NCI-H1930 (cell line): ENCODE data around the gene FBXO3.
"Not testable (repeated sequence)": the region's sequence is repeated elsewhere in the genome, so short reads cannot be mapped to it uniquely, and the experiment has no call there.

ENCODE experiments used
- DNase-seq, 2 experiments: peaks; one replicate each; lab custom pipeline; 2025; lab: John Stamatoyannopoulos, UW

The FBXO3 gene

DNA sequence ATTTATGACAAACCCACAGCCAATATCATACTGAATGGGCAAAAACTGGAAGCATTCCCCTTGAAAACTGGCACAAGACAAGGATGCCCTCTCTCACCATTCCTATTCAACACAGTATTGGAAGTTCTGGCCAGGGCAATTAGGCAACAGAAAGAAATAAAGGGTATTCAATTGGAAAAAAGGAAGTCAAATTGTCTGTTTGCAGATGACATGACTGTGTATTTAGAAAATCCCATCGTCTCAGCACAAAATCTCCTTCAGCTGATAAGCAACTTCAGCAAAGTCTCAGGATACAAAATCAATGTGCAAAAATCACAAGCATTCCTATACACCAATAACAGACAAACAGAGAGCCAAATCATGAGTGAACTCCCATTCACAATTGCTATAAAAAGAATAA lies 46.8 kb downstream of the FBXO3 start:
- DNase-seq, result not testable (repeated sequence)

DNA sequence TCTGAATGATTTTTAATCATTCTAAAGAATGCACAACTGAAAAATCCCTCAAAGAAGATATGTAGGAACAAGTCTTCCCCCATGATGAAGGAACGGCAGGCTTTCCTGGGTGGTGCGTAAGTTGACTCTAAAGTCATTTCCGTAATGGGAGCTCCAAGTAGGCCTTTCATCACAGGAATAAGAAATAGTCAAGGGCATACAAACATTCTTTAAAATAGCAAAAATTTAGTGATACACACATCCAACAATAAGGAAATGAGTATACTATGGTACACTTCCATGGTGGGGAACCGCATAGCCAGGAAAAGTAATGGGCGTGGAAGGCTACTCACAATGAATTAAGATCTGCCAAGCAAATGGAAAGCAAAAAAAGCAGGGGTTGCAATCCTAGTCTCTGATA lies 48.8 kb downstream of the FBXO3 start:
- no peak for DNase-seq

DNA sequence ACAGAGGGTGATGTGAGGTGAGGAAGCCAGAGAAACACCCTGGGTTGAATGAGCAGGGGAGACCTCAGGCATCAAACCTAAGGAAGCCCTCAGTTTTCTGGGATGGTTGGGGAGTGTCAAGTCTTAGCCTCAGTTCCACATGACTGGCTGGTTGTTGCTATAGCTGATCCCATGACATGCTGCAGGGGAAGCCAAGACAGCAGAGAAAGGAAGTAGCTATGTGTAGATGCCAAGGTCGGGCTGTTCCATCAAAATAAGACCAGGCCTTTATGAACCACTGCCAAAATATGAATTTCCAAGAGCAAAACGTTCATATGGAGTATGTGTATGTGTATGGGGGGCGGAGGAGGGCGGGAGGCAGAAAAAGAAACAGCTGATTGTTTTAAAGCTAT lies 49.7 kb downstream of the FBXO3 start:
- DNase-seq, result no peak

DNA sequence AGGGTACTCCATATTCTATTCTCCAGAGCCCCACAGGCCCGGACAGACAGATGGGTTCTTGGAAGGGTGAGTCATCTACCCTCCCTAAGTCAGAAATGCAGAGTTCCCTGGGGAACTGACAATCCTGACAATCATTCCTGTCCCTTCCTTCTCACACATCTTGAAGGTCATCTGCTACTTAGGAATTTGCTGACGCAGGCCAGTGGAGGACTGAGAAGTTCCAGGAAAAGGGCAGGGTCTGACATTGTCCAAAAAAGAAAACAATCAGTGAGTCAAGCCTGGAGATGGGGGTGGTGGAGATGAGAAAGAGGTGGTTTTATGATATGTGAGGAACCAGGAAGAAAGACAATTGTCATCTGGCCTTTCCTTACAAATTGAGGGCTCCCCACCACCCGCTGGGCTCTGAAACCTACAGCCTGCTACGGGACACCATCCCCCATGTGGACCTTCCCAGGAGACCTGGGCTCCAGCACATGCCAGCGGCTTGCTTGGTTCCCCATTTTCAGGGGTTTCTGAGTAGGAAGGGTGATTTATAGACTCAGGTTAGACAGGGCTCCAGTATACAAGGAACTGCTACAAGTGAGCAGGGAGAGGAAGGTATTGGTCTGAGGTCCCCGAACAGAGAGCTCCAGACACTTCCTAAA lies 51.0 kb downstream of the FBXO3 start:
- DNase-seq, result no peak

DNA sequence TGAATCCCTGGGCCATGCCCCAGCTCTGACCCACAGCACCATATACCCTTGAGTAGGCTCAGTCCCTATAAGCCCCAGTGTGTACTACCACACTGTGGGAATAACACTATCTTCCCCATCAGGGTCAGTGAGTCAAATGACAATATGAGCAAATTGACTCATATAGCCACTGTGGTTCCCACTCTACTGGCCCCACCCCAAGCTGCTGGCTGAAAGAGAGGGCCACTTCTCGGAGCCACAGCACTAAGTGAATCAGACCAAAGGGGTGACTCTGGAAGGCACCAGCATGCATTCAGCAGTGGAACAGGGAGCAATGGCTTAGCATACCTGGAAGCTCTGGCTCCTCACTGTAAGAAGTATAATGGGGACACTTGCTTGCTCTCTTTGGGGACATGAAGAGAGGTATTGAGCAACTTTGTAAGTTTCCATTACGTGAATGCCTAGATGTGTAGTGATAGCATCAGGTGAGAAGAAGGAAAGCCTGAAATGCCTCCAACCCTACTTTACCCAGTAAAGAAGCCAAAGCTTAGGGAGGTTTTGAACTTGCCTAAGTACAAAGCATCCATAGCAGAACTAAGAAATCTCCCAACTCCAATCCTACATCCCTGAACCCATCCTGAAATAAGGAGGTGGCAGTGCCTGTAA lies 51.6 kb downstream of the FBXO3 start:
- DNase-seq, result no peak

DNA sequence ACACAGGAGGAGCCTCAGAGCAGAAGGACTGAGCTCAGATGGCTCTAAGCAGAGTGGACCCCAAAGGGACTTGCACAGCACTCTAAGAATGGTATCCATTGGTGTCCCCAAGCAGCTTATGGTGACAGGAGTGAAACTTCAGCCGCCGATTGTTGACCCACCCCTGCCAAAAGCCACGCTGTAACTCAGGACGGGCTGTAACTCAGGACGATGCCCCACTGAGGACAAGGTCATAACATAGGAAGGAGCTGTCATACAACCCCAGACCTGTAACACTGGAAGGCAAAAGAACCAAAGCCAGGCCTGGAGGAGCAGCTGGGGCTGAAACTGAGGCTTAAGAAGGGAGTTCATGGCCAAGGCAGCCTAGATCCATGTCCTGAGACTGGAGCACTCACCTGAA lies 52.3 kb downstream of the FBXO3 start:
- no peak for DNase-seq

DNA sequence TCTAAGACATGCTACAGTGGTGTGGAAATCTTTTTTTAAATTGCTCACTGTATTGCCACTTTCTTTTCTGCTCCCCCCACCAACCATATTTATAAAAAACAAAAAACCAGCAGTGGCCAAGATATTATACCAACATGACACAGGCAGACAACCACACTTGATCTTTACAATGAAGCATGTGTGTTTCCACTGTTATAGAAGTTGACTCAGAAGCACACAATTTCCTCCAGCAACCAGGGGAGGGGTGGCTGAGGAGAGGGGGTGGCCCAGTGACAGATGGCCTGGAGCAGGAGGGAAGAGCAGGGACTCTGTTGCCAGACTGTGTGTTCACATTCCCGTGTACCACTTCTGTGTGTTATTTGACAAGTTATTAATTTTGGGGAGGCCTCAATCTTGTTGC lies 52.9 kb downstream of the FBXO3 start:
- no peak for DNase-seq

DNA sequence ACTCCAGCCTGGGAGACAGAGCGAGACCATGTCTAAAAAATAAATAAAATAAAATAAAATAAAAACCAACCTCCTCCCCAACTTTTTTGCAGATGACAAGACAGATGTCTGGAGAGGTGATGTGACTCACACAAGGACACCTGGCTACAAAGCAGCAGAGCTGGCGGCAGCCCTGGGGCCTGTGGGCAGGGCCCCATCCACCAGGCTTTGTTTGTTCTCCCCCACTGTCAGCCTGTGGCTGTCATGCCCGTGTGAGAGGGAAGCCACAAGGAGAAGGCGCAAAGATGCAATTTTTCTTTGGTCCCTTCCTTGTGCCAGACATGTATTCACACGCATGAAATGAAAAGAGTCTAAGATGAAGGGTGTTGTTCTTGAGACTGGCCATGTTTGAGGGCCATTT lies 54.7 kb downstream of the FBXO3 start:
- DNase-seq, result no peak

DNA sequence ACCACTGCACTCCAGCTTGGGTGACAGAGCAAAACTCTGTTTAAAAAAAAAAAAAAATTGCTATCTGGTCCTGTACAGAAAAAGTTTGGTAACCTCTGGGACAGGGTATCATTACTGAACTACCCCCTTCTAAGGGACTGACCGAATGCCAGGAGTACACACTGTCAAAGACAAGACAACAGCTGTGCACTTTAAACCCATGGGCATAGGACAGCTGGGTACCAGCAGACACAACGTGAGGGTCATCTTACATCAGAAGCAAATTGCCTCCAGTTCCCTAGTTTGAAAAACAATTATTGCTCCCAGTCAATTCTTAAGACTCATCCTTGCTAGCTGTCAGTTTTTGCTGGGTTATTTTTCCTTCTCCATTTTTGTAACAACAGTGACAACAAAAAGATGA lies 55.9 kb downstream of the FBXO3 start:
- DNase-seq, result no peak

DNA sequence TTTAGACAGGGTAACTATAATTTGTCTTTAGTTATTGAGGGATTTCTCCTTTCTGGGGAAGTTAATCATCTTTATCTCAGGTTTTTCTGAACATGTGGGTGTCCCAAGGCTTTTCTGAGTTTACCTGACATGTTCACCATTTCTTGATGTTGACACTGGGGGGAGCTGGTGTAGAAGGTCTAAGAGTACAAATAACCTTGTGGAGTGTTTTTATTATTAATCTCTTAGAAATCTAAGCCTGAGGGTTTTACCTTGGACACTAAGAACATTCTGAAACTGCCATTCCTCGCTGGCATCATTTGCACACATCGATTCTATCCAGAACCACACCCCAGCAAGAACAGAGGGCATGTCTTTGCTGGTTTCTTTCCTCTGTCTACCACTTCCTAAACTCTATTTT lies 58.1 kb downstream of the FBXO3 start:
- DNase-seq, result no peak

DNA sequence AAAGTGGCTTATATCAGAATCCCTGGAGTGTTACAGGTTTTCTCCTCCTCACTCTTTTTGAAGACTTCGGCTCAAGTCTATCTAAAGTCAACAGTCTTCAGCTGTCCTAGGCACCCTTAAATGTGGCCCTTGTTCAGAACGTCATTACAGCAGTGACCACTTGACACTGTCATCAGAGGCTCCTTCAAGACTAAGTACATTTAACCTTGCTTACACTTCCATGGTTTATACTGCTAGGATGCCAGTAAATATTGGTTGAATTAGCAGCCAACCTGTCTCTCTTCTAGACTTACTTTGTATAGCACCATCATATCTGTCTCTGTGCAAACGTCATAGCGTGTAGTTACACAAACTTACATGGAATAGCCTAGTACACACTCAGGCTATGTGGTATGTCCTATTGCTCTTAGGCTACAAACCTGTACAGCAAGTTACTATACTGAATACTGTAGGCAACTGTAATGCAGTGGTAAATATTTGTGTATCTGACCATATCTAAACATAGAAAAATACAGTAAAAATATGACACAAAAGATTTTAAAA lies 60.4 kb downstream of the FBXO3 start:
- no peak for DNase-seq

DNA sequence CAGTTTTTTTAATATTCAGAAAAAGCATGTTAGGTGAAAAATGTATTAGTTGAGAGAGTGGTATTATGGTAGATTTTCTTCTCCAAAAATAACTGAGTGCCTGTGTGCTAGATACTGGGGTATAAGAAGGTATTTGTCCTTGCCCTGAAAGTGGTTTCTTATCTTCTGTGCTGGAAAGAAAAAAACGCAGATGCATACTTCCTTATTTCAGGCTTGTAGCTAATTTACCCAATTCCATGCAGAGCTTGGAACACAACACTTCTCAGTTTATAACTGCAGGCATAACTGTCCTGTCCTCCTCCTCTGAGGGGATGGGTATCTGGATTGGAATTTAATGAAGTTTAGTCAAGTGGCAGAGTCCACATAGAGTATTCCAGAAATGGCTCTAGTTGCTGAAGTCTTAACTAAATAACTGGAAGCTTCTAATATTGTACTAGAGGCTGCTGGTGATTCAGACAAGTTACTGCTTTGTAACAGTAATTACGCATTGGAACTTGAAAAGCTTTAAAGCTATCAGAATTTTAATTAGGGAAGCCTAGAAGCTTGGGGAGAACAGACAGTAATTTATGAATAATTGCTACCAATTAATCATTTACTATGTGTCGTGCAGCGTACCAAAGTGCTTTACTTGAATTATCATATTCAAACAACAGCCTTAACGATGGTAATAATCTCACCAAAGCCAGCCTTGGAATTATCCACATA lies 61.0 kb downstream of the FBXO3 start:
- DNase-seq, result no peak

DNA sequence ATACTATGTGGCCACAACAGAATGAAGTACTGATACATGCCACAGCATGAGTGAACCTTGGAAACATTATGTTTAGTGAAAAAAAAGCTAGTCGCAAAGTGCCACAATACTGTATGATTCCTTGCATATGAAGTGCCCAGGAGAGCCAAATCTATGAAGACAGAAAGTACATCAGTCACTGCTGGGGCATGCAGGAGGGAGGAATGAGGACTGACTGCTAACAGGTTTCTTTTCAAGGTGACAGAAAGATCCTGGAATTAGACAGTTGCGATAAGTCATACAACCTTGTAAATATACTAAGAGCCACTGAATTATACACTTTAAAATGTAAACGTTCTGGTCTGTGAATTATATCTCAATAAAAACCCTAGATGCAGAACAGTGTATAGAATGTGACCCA lies 61.9 kb downstream of the FBXO3 start:
- DNase-seq, result no peak

DNA sequence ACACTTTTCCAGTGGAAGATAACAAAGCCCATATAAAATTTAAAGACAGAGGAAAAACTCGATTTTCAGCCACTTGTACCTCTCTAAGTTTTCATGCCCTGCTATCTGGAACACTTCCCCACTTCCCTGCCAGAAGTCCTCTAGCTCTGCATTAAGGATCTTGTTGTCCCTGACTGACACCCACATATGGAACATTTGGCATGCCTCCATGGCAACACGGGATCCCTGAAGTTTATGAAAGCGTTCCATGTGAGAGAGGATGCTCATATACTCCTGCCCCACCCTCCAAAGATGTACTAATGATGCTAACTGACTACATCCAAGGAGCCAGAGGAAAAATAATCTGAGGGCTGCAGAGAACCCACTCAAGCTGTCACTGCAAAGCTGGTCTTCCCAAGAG lies 64.9 kb downstream of the FBXO3 start:
- no peak for DNase-seq

DNA sequence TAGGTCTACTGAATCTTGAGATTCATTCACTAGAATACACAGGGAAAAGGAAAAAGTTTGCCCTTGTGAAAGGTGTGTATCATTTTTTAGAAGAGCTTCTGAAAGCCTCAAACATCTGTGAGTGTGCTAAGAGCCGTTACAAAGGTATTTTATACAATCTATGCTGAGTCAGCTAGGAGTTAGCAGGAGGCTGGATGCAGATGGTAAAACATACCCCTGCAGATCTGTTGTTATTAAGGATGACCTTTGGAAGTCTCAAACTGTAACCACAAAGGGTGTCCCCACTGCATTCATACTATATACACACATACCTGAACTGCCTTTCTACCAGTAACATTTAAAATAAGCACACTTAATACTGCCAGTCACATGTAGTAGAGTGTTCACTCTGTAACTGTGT lies 65.3 kb downstream of the FBXO3 start:
- no peak for DNase-seq

DNA sequence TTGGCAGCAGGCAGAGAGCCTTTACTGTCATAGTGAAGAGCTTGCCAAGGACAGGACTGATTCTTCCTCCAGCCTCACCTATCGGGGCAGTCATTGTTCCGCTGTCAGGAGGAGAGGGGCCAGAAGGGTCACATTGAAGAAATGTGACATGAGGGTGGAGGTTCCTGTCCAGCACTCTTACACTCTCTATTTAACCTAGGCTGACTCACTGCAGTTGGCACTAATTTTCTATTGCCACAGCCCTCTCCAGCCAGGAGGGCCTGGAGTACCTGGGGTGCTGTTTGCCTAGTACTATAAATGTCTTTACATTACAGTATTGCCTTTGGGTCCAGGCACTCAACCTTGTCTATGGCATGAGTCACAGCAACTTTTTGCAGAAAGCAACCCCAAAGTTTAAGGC lies 66.5 kb downstream of the FBXO3 start:
- not testable (repeated sequence) for DNase-seq

DNA sequence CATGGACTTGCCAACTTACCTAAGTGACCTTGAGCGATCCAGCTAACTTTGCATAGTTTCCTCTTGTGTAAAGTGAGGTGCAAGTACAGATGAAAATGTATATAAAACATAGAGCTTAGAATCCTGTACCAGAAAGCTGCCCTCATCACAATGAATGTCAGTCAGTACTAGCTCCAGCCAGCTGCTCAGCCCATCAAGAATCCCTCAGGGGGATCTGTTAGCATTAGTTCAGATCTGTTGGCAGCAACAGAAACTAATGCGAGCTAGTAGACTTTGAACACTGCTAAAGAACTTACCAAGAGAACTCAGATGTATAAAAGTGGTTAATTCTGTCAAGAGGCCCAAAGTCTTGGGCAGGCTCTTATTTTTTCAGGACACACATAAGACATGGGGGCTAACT lies 67.4 kb downstream of the FBXO3 start:
- no peak for DNase-seq

DNA sequence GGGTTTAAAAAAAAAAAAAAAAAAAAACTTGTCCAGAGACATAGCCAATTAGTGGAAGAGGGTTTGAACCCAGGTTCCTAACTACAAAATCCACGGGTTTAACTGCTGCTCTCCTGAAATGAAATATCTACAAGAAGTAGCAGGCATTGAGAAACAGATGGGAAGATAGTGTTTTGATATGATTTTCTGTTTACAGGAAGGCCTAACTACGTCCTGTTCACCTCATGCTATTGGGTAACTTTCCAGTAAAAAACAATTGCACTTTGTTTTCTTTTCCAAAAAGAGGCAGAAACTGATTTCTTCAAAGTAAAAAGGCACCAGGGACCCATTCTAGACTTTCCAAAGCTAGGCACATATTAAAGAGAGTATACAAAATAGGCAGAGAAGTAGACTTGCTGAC lies 67.8 kb downstream of the FBXO3 start:
- DNase-seq, result no peak

DNA sequence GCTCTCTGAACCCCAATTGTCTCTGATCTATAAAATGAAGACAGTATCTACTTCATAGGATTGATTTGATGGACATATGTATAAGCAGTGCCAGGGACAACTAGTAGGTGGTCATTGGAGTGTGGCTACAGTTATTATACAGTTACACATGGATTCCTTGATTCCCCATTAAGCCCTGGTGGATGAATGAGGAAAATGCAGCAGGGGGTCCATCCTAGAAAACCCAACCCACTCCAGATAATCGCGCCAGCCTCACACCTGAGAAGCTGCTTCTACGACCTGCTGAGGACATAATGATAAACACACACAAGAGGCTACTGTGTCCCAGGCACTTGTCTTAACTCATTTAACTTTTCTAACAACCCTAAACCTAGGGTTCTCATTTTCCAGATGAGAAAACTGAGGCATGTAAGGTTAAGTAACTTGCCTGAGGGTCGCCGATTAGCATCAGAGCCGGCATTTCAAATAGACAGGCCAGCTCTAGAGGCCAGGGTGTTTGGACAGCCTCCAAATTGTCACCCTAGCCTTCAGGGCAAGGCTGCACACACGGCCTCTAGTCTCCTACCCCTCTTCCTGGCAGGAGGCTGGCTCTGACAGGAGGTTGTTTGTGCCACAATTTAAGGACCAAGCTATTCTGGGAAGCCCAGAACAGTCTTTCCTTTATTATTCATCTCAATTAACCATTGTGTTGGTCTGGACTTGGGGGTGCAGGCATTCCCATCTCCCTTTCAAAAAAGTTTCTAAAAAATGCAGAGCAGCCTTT lies 69.9 kb downstream of the FBXO3 start:
- no peak for DNase-seq

DNA sequence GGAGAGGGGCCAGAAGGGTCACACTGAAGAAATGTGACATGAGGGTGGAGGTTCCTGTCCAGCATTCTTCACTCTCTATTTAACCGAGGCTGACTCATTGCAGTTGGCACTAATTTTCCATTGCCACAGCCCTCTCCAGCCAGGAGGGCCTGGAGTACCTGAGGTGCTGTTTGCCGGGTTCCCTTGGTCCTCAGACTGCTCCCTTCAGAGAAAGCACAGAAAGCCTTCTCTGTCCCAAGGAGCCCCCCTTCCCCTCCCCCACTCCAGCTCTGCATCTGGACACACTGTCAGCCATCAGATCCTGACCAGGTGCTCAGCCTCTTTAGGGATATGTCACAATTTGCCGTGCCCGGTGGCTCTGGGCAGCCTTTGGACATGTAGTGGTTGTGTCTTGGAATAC lies 70.5 kb downstream of the FBXO3 start:
- no peak for DNase-seq

DNA sequence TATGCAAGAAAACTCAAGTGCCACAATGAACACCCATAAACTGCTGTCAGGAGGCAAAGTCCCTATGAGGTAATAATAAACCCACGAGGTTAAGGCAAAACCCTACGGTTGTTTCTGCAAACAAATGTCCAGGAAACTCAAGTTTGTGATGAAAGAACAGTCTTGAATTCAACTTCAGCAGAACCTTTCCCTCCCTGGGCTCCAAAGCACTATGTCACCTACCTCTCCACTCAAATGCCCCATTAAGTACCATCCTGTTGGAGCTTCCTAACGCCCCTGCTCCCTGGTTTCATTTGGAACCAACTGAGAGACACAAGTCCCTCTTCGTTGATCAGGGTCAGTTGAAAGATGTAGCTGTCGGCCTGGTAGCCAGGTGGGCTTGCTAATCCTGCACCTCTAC lies 71.1 kb downstream of the FBXO3 start:
- no peak for DNase-seq
